ENCODE data around the gene CAMTA1.
"Not testable (repeated sequence)": the region's sequence is repeated elsewhere in the genome, so short reads cannot be mapped to it uniquely, and the experiment has no call there.

CAMTA1 gene

DNA sequence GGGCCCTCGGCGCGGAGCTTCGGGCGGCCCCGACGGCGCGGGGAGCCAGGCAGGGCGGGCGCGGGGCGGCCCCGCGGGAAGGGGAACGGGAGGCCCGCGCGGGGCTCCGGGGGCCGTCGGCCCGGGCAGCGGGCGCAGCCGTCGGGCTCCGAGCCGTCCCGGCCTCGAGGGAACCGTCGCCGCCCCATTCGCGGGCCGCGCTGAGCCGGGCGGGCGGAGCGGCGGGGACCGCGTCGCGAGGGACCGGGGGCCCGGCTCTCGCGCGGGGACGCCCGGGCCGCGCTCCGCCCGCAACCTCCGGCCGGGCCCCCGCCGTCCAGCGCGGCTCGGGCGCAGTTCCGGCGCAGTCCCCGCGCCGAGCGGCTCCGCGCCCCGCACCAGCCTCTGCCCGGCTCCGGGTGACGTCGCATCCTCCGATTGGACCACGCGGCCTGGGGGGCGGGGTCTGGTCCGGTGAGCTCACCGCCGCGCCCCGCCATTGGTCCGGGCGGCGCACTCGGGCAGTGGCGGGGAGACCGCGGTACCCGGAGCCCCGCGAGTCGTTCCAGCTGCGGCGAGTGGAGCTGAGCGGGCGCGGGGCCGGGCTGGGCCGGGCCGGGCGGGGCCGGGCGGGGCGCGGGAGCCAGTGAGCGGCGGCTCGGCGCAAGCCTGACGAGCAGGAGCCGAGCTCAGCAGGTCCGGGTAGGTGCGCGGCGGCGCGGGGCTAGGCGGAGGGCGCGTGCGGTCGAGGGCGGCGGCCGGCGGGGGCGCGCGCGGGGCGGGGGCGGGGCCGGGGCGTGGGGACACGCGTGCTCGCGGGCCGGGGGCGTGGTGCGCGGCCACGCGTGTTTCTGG is 919.2 kb downstream of the CAMTA1 start:
- peak; percentile 92 for DNase-seq

- no peak for DNase-seq
Observed at GRCh38 chr1:7705048-7705907, 920.0 kb downstream of the CAMTA1 start.

- DNase-seq, result no peak
Observed at GRCh38 chr1:7705908-7706216, 920.6 kb downstream of the CAMTA1 start.

DNA sequence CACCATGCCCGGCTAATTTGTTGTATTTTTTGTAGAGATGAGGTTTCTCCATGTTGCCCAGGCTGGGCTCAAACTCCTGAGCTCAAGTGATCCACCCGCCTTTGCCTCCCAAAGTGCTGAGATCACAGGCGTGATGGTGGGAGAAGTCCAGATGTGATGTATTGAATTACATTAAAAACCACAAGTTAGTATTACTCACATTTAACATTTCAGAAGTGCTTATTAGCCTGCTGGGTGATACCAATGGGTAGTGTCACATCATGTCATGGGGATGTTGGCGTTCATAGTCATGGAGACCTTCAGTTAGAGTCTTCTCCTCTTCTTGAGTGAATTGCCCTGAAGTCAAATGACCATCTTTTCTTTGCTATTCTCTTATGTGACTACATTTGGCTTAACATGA is 922.3 kb downstream of the CAMTA1 start:
- no peak for DNase-seq

DNA sequence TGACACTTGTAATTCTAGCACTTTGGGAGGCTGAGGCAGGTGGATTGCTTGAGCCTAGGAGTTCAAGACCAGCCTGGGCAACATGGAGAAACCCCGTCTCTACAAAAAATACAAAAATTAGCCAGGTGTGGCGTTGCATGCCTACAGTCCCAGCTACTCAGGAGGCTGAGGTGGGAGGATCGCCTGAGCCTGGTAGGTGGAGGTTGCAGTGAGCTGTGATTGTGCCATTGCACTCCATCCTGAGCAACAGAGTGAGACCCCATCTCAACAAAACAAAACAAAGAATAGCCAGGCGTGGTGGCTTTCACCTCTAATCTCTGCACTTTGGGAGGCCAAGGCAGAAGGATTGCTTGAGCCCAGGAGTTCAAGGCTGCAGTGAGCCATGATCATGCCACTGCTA is 922.8 kb downstream of the CAMTA1 start:
- DNase-seq, result not testable (repeated sequence)

GRCh38 chr1:7710859-7711258 is 925.6 kb downstream of the CAMTA1 start:
- DNase-seq, result no peak

DNA sequence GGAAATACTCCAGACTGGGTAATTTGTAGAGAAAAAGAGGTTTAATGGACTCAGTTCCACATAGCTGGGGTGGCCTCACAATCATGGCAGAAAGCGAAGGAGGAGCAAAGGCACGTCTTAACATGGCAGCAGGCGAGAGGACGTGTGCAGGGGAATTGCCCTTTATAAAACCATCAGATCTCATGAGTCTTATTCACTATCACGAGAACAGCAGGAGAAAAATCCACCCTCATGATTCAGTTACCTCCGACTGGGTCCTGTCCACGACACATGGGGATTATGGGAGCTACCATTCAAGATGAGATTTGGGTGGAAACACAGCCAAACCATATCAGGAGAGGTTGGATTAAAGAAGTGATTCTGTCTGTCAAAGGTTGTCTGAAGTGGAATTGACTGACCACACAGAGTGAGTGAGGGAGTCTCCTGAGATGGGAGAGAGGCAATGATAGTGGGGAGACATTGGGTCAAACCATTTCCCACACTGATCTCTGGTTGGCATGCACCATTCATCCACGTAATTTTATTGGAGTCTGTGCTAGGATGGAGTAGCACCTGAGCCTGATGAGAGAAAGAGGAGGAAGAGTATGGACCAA is 927.6 kb downstream of the CAMTA1 start:
- no peak for DNase-seq

- DNase-seq, result no peak
Observed at GRCh38 chr1:7716506-7716905, 931.3 kb downstream of the CAMTA1 start.

- DNase-seq, result no peak
Observed at GRCh38 chr1:7717748-7718368, 932.6 kb downstream of the CAMTA1 start.

- no peak for DNase-seq
Observed at GRCh38 chr1:7719468-7720094, 934.3 kb downstream of the CAMTA1 start.

DNA sequence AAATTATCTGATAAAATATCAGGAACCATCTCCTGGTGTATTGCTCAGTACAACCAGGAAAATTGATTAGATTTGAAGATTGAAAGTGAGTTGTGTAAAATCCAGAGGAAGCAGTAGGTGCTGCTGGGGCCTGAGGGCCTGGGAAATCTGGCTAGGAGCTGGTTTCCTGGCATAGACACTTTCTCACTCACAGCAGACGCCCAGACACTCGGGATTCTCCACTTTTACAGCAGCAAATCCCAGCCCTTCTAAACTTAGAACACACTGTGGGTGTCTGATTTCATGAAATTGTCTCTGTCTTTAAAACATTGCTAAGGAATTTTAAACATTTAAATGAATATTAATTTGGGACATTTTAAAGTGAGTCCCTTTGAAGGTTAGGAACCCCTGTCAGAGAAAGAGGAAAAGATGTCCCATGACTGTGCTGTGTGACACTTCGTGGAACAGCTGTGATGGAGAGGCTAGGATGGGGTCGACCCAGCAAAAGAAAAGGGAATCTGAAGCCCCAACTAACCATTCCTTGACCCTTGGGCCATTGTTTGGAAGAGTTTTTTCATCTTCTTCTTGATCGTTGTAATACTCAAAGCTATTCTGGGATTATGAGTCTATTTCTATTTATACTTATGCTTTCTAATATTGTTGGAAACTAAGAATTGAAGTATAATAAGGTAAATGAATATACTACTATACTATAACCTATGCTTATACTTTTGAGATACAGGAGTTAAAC is 936.9 kb downstream of the CAMTA1 start:
- no peak for DNase-seq

DNA sequence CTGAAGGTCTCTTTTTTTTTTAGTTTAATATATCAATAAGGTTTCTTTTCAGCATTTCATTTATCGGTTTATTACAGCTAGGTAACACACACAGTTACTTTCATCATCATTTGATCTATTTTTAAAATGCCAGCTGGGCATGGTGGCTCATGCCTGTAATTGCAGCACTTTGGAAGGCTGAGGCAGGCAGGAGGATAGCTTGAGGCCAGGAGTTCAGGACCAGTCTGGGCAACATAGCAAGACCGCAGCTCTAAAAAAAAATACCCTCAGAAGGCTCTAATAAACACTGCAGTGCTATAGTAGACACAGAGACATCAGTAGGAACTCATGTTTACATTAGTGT is 937.4 kb downstream of the CAMTA1 start:
- DNase-seq, result no peak

DNA sequence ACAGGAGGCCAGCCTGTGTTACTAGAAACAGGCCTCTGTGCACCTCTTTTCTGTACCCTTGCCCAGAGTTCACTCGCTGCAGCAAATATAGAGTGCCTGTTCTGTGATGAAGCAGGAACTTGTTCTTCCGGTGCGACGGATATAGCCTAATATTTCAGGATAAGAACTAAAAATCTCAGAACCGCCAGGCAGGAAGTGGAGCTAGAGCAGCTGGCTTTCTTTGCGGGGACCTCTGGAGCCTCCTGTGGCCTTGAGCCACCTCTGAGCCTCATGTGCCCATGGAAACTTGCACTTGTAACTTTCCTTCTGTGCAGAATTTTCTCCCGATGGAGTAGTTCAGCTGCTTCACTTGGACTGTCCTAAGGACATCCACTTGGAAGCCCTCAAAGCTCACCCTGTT is 941.4 kb downstream of the CAMTA1 start:
- DNase-seq, result no peak

DNA sequence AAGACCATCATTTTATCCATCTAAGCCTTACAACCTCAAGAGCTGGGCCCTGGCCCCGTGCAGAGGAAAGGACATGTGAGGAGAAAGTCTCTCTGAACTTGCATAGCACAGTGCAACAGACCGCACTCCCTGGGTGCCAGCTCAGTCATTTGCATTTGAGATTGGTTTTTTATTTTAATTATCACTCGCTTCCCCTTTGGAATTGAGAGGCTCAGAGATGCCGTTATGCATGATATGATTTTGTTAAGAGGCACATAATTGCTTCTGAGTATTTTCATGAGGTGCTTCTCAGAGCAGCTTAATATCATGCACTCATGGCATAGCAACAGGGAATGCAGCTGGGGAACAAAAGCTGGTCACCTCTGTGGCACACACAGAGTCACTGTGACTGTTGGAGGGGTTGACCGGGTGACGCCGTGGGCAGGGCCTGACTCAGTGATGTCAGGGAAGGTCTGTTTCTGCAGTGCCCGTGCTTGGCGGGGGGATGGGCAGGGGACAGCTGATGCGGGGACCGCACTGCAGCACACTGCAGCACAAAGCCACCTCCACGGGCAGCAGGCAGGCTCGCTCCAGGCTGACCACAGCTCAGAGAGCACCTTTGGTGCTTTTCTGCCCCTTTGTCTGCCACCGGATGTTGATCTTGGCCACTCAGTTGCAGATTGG is 942.7 kb downstream of the CAMTA1 start:
- no peak for DNase-seq

DNA sequence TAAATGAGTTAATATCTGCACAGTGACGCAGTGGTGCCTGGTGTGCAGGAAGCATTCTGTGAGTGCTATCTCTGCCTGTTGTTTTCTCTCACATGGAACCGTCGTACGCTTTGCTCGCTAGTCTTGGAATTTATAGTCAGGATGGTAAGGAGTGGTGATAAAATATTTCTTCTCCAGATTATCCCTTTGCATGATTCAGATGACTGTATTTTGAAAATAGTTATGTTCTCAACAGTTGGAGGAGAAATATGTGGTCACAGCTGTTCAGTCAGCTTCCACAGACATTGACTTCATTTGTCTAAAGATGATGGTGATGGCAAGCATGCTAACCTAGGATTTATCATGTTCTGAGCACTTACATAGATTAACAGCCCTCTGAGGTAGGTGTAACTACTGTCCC is 944.5 kb downstream of the CAMTA1 start:
- no peak for DNase-seq

DNA sequence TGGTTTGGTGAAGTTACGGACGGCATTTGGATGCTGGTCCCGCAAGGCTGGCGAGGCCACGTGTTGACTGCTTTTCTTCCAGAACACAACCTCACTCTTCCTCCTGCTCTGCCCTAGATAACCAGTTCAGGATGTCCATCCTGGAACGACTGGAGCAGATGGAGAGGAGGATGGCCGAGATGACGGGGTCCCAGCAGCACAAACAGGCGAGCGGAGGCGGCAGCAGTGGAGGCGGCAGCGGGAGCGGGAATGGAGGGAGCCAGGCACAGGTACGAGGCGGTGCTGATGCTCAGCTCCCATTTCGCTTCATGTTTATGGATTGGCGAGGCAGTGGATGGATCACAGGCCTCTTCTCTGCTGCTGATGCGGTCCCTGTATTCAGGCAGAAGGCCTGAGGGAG is 947.1 kb downstream of the CAMTA1 start:
- no peak for DNase-seq

GRCh38 chr1:7733276-7733675 is 948.0 kb downstream of the CAMTA1 start:
- no peak for DNase-seq

DNA sequence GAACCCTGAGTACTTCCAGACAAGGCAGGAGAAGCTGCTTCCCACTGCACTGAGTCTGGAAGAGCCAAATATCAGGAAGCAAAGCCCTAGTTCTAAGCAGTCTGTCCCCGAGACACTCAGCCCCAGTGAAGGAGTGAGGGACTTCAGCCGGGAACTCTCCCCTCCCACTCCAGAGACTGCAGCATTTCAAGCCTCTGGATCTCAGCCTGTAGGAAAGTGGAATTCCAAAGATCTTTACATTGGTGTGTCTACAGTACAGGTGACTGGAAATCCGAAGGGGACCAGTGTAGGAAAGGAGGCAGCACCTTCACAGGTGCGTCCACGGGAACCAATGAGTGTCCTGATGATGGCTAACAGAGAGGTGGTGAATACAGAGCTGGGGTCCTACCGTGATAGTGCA is 952.8 kb downstream of the CAMTA1 start:
- DNase-seq, result no peak

GRCh38 chr1:7743346-7743745 is 958.1 kb downstream of the CAMTA1 start:
- DNase-seq, result no peak

GRCh38 chr1:7744882-7745281 is 959.6 kb downstream of the CAMTA1 start:
- DNase-seq, result no peak

- no peak for DNase-seq
Observed at GRCh38 chr1:7745783-7746182, 960.5 kb downstream of the CAMTA1 start.

DNA sequence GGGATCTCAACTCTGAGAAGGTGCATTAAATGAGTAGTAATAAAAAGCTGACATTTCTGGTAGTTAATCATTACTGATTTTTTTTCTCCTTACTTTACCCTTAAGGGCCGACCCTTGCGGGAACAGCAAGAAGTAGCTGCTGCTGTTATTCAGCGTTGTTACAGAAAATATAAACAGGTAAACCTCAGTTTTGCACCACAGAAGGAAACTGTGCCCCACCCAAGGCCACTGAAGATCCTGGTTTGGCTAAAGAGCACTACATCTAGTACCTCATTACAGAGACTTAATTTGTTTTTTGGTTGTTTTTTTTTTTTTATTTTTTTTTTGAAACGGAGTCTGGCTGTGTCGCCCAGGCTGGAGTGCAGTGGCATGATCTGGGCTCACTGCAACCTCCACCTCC is 962.4 kb downstream of the CAMTA1 start:
- DNase-seq, result no peak
